GM12872 (cell line): ENCODE measurements around the gene MKLN1.

Experiments
- TF ChIP-seq, protein P1 (sequence below): IDR thresholded peaks from 3 replicates; pipeline ENCODE4 v1.5.1; 2011; ENCODE audit warnings: low read depth, mild to moderate bottlenecking, low read length, moderate library complexity; ENCODE audit not compliant: insufficient read depth

Gene MKLN1

DNA sequence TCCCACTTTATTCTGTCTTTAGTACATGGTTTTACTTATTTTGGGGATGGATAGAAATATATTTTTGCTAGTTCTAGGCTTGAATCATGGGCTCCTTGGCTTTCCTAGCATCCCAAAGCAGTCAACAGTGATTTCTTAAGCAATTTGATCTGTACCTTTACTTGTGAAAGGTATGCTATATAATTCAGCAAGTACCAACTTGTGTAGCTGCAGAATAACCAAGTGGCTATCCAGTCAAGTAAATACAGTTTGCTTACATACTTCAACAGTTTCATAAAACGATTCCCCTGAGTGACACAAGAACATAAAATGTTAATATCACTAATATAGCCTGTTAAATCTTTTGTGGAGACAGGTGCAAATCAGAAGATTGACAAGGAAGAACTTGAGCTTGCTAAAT is 161.5 kb downstream of the MKLN1 start:
- TF ChIP-seq, protein P1, sequence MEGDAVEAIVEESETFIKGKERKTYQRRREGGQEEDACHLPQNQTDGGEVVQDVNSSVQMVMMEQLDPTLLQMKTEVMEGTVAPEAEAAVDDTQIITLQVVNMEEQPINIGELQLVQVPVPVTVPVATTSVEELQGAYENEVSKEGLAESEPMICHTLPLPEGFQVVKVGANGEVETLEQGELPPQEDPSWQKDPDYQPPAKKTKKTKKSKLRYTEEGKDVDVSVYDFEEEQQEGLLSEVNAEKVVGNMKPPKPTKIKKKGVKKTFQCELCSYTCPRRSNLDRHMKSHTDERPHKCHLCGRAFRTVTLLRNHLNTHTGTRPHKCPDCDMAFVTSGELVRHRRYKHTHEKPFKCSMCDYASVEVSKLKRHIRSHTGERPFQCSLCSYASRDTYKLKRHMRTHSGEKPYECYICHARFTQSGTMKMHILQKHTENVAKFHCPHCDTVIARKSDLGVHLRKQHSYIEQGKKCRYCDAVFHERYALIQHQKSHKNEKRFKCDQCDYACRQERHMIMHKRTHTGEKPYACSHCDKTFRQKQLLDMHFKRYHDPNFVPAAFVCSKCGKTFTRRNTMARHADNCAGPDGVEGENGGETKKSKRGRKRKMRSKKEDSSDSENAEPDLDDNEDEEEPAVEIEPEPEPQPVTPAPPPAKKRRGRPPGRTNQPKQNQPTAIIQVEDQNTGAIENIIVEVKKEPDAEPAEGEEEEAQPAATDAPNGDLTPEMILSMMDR = no peak

DNA sequence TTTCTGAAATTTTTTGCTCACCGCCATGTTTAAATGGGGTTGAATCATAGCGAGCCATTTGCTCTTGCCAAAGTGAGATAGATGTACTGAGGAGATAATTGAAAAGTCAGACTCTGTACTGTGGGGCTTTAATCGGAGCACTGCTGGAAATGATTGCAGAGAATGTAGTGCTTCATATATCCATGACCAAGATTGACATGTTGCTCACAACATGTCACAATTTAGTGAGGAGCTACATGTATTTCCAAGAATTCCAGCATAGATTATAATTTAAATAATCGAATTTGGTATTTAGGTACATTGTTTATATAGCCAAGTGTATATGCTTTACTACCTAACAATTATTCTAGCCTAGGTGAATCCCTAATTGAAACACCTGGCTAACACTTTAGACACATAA is 162.2 kb downstream of the MKLN1 start:
- TF ChIP-seq, protein P1 = no peak

DNA sequence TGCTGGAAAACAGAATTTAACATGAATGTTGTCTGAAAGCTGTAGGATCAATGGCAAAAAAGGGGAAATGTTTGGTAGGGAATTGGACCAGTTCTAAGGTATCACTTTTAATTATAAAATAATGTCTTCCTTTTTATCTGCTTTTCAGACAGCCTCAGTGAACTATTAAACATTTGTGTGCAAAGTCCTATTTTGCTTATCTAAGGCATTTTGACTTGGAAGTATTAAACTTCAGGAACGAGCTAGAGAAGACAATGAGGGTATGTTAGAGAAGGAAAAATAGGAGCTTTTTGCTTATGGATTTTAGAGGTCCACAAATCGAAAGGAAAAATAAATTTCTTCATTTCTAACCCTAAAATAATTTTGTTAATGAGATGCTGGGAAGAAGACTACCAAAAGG is 165.4 kb downstream of the MKLN1 start:
- TF ChIP-seq, protein P1 = no peak

DNA sequence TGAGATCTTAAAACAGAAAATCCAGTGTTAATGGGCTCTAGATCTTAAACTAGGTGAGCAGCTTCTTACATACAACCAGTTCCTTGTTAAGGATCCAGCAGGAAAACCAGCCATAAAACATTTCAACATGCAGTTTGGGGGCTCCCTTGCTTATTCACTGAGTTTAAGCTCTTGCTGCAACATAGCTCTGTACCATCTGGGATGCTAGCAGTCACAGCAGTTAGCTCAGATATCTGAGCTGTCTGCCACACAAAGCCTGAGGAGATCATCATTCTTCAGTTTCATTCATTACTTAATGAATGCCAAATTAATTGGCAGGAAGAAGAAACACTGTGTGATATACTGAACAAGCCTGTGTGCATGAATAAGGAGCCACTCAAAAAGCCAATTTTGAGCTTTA is 165.9 kb downstream of the MKLN1 start:
- TF ChIP-seq, protein P1 = no peak

DNA sequence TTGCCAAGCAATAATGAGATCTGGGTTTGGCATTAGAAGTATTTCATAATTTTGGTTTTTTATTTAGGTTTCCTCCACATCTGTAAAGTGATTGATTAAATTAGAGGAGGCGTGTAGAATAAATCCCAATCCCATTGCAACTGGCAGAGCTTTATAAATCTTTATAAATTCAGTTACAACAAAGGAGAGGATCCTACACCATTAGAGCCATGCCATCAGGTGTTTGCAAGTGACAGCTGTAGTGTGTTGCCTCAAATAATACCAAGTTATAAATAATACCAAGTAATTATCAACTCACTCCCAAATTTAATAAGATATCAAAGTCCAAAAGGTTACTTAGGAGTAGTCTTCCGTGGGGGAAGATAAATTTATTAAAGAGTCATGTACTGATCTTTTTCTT is 166.5 kb downstream of the MKLN1 start:
- TF ChIP-seq, protein P1 = no peak

DNA sequence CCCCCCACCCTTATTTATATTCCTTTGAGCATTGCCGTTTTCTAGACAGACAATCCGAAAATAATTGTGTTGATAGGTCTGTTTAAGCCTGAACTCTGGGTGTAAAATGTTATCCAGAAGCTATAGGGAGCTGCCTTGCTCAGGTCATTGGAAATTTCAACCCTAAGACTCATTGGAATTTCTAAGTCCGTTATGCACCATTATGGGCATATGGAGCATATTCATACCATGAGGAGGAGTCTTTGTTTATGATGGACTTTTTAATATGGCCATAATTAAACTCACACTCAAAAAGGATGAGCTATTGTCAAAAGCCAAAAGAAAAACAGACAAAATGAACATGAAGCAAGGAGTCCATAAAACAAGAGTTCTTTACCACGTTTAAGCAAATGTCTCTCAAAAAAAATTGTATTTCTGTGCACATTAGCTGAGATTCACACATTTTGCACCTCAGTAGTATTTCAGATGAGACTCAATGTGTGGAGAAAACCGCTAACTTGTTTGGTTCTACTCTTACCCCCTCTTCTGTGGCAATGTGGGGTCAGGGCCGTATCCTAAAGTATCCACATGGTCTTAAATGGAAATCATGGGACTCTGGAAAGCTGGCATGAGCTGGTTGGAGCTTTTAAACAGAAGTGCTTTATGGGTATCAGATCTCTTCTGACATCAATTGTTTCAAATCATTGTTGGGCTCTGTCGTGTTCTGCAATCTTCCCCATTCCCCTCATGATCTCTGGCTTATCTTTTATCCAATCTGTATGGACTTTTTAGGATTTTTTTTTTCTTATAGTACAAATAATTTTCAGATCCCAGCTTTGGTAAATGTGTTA is 168.2 kb downstream of the MKLN1 start:
- TF ChIP-seq, protein P1 = no peak

DNA sequence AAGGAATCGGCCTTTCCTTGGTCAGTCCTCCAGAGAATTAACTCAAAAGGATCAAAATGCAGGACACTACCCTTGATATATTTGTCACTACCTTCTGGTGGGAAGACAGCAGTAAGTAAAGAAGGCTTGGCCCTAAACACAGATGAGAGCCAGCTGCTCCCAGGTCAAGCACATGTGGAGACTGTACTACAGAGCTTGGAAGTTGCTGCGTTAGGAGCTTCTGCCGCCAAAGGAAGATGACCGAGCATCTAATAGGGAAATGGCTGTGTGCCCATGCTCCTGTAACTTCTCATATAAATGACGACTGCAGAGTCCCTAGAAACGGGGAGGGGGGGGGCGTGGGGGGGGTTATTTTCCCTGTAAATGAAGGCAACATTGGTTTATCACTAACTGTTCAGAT is 169.8 kb downstream of the MKLN1 start:
- TF ChIP-seq, protein P1 = no peak
